Breast epithelium (tissue), 4 donors: ENCODE data around the gene ACO2. TPM values are rescaled to one million over a fixed set of nuclear protein-coding genes. Genes with fewer than 3 reads are reported as not detected.

Experiments used
- DNase-seq, 2 donors: peaks; one replicate each; pipeline ENCODE4 v3.0.0-alpha.2; 2019; ENCODE audit warnings: low spot score in 2 of 2
- H3K27ac ChIP-seq, 2 donors: fragments of 200-600 bp; sonication (generic) in 1 of 2; one replicate each; pipeline ENCODE4 v1.5.1; 2016 to 2019; ENCODE audit warnings: mild to moderate bottlenecking in 1 of 2
- H3K27me3 ChIP-seq, 2 donors: fragments of 200-600 bp; sonication (generic) in 1 of 2; one replicate each; pipeline versions ENCODE4 v1.5.1 to v1.6.0; 2017 to 2019; ENCODE audit warnings: control low read depth in 1 of 2, mild to moderate bottlenecking in 1 of 2
- H3K36me3 ChIP-seq: fragments of 200-600 bp; one replicate; pipeline ENCODE4 v1.5.1; 2019
- H3K4me1 ChIP-seq, 2 donors: fragments of 200-600 bp; sonication (generic); one replicate each; pipeline ENCODE4 v1.5.1; 2016 to 2019; ENCODE audit warnings: control low read depth in 1 of 2
- H3K4me3 ChIP-seq, 3 donors: fragments of 200-600 bp; sonication (generic); 1 replicate in 2 of 3; 2 replicates in 1 of 3; pipeline ENCODE4 v1.5.1; 2016 to 2019; ENCODE audit warnings: mild to moderate bottlenecking in 3 of 3, moderate library complexity in 2 of 3
- H3K9me3 ChIP-seq, 2 donors: fragments of 200-600 bp; sonication (generic) in 1 of 2; one replicate each; pipeline ENCODE4 v1.5.1; 2016 to 2019; ENCODE audit warnings: control low read depth in 1 of 2
- CTCF ChIP-seq, 3 donors: fragments of 450-650 bp; IDR thresholded peaks; one replicate each; pipeline ENCODE4 v1.5.1; 2016 to 2017; ENCODE audit warnings: antibody characterized with exemption in 3 of 3, mild to moderate bottlenecking in 3 of 3, moderate library complexity in 3 of 3
- POLR2A ChIP-seq: fragments of 450-650 bp; IDR thresholded peaks from one replicate; pipeline ENCODE4 v1.6.1; 2016; ENCODE audit warnings: antibody characterized with exemption, mild to moderate bottlenecking, moderate library complexity
- POLR2AphosphoS5 ChIP-seq, 3 donors: sonication (generic); formaldehyde crosslinking; IDR thresholded peaks; one replicate each; pipeline ENCODE4 v1.6.1; 2017; ENCODE audit warnings: antibody characterized with exemption in 3 of 3
- intact Hi-C: fragments of 100-400 bp; cut with DNase I; formaldehyde crosslinking; loops from one replicate; pipeline ENCODE4 v1.15.1; 2023; ENCODE audit warnings: low total_unique reads
- total RNA-seq, 3 donors: library from RNA; depleted of rRNA; stranded (reverse); fragments of >200 nt; gene quantifications; one replicate each; pipeline ENCODE4 v1.1.0, GENCODE V29; 2016

The ACO2 gene
- total RNA-seq, 3 donors from 2014 or later = 58.1 to 92.2 (median 65.2) TPM

DNA sequence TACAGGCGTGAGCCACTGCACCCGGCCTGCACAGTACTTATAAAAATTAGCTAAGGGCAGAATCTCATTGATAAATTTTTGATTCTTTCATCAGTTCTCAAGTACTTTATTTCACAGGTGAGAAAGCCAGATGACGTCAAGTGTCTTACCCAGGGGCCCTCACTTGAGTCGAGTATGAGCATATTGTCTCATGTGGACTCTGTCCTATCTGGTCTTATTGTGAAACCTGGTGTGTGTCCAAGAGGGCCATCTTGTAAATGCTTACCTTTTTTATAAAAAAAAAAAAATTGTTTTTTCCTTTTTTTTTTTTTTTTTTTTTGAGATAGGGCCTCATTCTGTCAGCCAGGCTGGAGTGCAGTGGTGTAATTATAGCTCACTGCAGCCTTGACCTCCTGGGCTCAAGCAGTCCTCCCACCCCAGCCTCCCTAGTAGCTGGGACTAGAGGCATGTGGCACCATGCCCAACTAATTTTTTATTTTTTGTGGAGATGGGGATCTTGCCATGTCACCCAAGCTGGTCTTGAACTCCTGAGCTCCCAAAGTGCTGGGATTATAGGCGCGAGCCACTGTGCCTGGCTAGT, 6.0 kb downstream of the ACO2 start:
- H3K4me3 ChIP-seq = no peak overlapping the region
- no peaks in the 10 kb centered on the region for H3K9me3 ChIP-seq
- no peak overlapping the region for H3K27ac ChIP-seq
- no peaks in the 10 kb centered on the region for H3K27me3 ChIP-seq
- TF ChIP-seq POLR2AphosphoS5 (IDR thresholded peaks at IDR 0.05) = no peak
- TF ChIP-seq CTCF (IDR thresholded peaks at IDR 0.05) = no peak
- no peak for TF ChIP-seq POLR2A
- H3K4me1 ChIP-seq = peaks cover 0 to 10% of the 10 kb centered on the region in 2 donors
- no peak for DNase-seq
- no peaks in the 10 kb centered on the region for H3K36me3 ChIP-seq
- intact Hi-C loops = loop anchor here (5.0 kb wide), 1 partner anchor 1692 kb away; no protein-coding TSS in a partner anchor

DNA sequence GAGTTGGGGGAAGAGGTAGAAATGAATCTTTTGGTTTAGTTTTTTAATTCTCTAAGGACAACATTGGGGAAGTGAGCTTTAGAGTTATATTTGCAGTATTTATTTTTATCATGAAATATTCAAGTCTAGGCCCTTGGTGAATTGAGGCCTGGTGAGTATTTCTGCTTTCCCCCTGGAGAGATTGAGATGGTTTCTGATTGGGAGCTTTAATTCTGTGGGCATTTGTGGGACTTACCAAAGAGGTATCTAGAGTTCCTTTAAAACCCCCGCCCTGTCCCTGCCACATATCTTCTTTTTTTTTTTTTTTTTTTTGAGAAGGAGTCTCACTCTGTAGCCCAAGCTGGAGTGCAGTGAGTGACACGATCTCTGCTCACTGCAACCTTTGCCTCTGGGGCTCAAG, 9.6 kb downstream of the ACO2 start:
- DNase-seq = no peak
- H3K27ac ChIP-seq = peak overlapping the region in 1 of 2 donors; percentile 82
- H3K27me3 ChIP-seq = no peaks in the 10 kb centered on the region
- no peaks in the 10 kb centered on the region for H3K9me3 ChIP-seq
- TF ChIP-seq POLR2A (no peak), CTCF (IDR thresholded peaks at IDR 0.05) (no peak), POLR2AphosphoS5 (IDR thresholded peaks at IDR 0.05) (no peak)
- no peak overlapping the region for H3K4me3 ChIP-seq
- H3K36me3 ChIP-seq = no peaks in the 10 kb centered on the region
- peaks cover 0 to 22% of the 10 kb centered on the region in 2 donors for H3K4me1 ChIP-seq
- intact Hi-C loops = loop anchor here (5.0 kb wide), 1 partner anchor 1689 kb away; no protein-coding TSS in a partner anchor

GRCh38 chr22:41478891-41479521, 10.1 kb downstream of the ACO2 start:
- Histone ChIP-seq H3K36me3 (no peaks in the 10 kb centered on the region), H3K4me3 (no peak overlapping the region), H3K27ac (peak overlapping the region; percentile 78 to 82), H3K9me3 (no peaks in the 10 kb centered on the region), H3K27me3 (no peaks in the 10 kb centered on the region), H3K4me1 (peaks cover 0 to 22% of the 10 kb centered on the region in 2 donors)
- TF ChIP-seq POLR2A (no peak), CTCF (IDR thresholded peaks at IDR 0.05) (no peak), POLR2AphosphoS5 (IDR thresholded peaks at IDR 0.05) (peak in 1 of 3 donors; percentile 28)
- DNase-seq = no peak
- intact Hi-C loops = loop anchor here (5.0 kb wide), 1 partner anchor 1688 kb away; no protein-coding TSS in a partner anchor

DNA sequence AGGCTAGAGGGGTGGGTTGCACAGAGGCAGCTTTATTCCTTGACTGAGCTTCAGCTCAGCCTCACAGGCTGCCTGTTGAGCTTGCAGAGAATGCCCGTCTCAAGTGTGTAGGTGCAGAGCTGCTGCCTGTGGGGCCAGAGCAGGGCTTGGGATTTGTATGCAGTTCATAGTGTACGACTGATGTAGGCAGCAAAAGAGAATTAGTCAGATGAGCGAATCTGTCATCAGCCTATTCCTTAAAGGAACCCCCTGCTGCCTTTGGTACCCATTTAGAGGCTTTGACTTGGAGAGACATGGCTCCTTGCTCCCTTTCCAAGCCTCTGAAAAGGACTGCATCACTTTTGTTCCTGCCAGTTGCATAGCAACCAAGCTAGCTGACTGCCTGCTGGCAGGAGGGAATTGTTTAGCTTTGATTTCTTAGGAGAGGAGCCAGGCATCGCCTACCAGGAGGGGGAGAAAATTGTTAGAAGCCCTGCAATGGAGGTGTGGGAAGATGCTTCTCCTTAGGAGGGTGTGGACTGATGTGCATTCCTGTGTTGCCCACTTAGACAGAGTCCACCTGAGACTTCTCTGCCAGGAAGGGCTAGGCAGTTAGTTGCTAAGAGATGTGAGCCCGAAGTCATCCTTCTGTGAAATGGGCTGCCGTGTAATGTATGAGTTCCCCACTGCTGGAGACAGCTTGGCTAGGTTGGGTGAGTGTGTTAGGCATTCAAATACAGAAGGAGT, 10.9 kb downstream of the ACO2 start:
- peaks cover 0 to 22% of the 10 kb centered on the region in 2 donors for H3K4me1 ChIP-seq
- no peak for DNase-seq
- intact Hi-C loops = loop anchor here (5.0 kb wide), 1 partner anchor 1687 kb away; no protein-coding TSS in a partner anchor

More for the DNA sequence above, 10.9 kb downstream of the ACO2 start:
- peak overlapping the region; percentile 78 to 82 for H3K27ac ChIP-seq
- no peaks in the 10 kb centered on the region for H3K36me3 ChIP-seq
- no peaks in the 10 kb centered on the region for H3K27me3 ChIP-seq
- H3K4me3 ChIP-seq = no peak overlapping the region
- H3K9me3 ChIP-seq = no peaks in the 10 kb centered on the region
- TF ChIP-seq POLR2AphosphoS5 (IDR thresholded peaks at IDR 0.05) (no peak), CTCF (IDR thresholded peaks at IDR 0.05) (no peak), POLR2A (no peak)
